HepG2 (cell line): Measurements from ENCODE around the gene GSG1. TPM values are rescaled to one million over a fixed set of nuclear protein-coding genes. Genes with fewer than 3 reads are reported as not detected.

Experiments
- HOXD1 ChIP-seq: sonication (generic); formaldehyde crosslinking; IDR thresholded peaks from 2 replicates; pipeline ENCODE4 v1.5.0; 2020; ENCODE audit warnings: missing genetic modification reagents
- KMT2B ChIP-seq: IDR thresholded peaks from 2 replicates; pipeline ENCODE4 v1.6.1; 2016; ENCODE audit warnings: missing genetic modification reagents, missing compliant biosample characterization
- PPARG ChIP-seq: conservative IDR thresholded peaks from 2 replicates; pipeline ENCODE4 v1.6.1; 2016; ENCODE audit warnings: missing biosample characterization, missing genetic modification reagents
- REST ChIP-seq, 2 experiments: IDR thresholded peaks; 2 replicates each; pipeline ENCODE4 v1.6.1; 2011 to 2012; ENCODE audit warnings: low read length in 2 of 2, borderline replicate concordance in 1 of 2, low read depth in 1 of 2, mild to moderate bottlenecking in 1 of 2, moderate library complexity in 1 of 2
- SMAD3 ChIP-seq: sonication (generic); formaldehyde crosslinking; IDR thresholded peaks from 2 replicates; pipeline ENCODE4 v1.4.0; 2020; ENCODE audit warnings: missing genetic modification reagents
- THRA ChIP-seq: sonication (generic); formaldehyde crosslinking; IDR thresholded peaks from 2 replicates; pipeline ENCODE4 v1.4.0; 2020; ENCODE audit warnings: missing genetic modification reagents, borderline replicate concordance
- ZBTB4 ChIP-seq: sonication (generic); formaldehyde crosslinking; IDR thresholded peaks from 2 replicates; pipeline ENCODE4 v1.4.0; 2020; ENCODE audit warnings: missing genetic modification reagents, mild to moderate bottlenecking, borderline replicate concordance
- ZBTB40 ChIP-seq, 2 experiments: fragments of 450-650 bp in 1 of 2; sonication (generic) in 1 of 2; formaldehyde crosslinking in 1 of 2; IDR thresholded peaks; 2 replicates each; pipeline versions ENCODE4 v1.6.1 to v1.8.0; 2016 to 2022; ENCODE audit warnings: antibody characterized with exemption in 1 of 2, mild to moderate bottlenecking in 1 of 2, missing genetic modification reagents in 1 of 2
- ZNF615 ChIP-seq: sonication (generic); formaldehyde crosslinking; IDR thresholded peaks from 2 replicates; pipeline ENCODE4 v1.5.0; 2020; ENCODE audit warnings: mild to moderate bottlenecking, missing genetic modification reagents, borderline replicate concordance
- polyA plus RNA-seq, 8 experiments: library from polyadenylated mRNA; depleted of rRNA in 3 of 8; stranded (reverse) in 7 of 8; unstranded in 1 of 8; fragments of >200 nt; fragmentation: Illumina TruSeq in 4 of 8; extraction: Trizol in 4 of 8; gene quantifications; 2 replicates each; pipeline versions ENCODE4 v1.2.1 to v1.2.3, GENCODE V29; 2011 to 2016; ENCODE audit warnings: low read depth in 4 of 8, missing spikeins in 1 of 8, mixed read lengths in 1 of 8; ENCODE audit not compliant: insufficient read depth in 1 of 8
- total RNA-seq, 5 experiments: library from RNA; depleted of rRNA; stranded (reverse); fragments of >200 nt; fragmentation: Illumina TruSeq; extraction: Trizol; gene quantifications; 2 replicates each; pipeline ENCODE4 v1.2.3, GENCODE V29; 2016; ENCODE audit warnings: low read depth in 1 of 5

Gene GSG1
- total and polyA plus RNA-seq, 2 of the 13 experiments (the other 11 are each of a cell fraction or from before 2014, with no cell fraction given) = not detected

- no peak for TF ChIP-seq ZBTB40 (IDR thresholded peaks at IDR 0.05)
- TF ChIP-seq ZBTB40 (CRISPR knock-in tag; IDR thresholded peaks at IDR 0.05) = no peak
- no peak for TF ChIP-seq REST (IDR thresholded peaks at IDR 0.05; ENCODE audit: borderline replicate concordance in 1 of 2, low read depth in 1 of 2, low read length in 2 of 2)
- TF ChIP-seq ZBTB4 (CRISPR knock-in tag) = no peak
- TF ChIP-seq THRA (CRISPR knock-in tag) = no peak
- no peak for TF ChIP-seq ZNF615 (CRISPR knock-in tag)
- TF ChIP-seq HOXD1 (CRISPR knock-in tag) = no peak
- no peak for TF ChIP-seq KMT2B (CRISPR knock-in tag)
- no peak for TF ChIP-seq SMAD3
- TF ChIP-seq PPARG (CRISPR knock-in tag) = no peak
These were observed 37.0 kb downstream of the GSG1 start (continued) for GRCh38 chr12:13066459-13066858.
